Activated CD4-positive, CD25-positive, alpha-beta regulatory T cell (primary cell): ENCODE results near the gene AASDHPPT.
"Not testable (repeated sequence)": the region's sequence is repeated elsewhere in the genome, so short reads cannot be mapped to it uniquely, and the experiment has no call there.

Experiments used
- DNase-seq, 4 experiments: peaks; one replicate each; lab custom pipeline; 2025; lab: John Stamatoyannopoulos, UW

AASDHPPT gene

DNA sequence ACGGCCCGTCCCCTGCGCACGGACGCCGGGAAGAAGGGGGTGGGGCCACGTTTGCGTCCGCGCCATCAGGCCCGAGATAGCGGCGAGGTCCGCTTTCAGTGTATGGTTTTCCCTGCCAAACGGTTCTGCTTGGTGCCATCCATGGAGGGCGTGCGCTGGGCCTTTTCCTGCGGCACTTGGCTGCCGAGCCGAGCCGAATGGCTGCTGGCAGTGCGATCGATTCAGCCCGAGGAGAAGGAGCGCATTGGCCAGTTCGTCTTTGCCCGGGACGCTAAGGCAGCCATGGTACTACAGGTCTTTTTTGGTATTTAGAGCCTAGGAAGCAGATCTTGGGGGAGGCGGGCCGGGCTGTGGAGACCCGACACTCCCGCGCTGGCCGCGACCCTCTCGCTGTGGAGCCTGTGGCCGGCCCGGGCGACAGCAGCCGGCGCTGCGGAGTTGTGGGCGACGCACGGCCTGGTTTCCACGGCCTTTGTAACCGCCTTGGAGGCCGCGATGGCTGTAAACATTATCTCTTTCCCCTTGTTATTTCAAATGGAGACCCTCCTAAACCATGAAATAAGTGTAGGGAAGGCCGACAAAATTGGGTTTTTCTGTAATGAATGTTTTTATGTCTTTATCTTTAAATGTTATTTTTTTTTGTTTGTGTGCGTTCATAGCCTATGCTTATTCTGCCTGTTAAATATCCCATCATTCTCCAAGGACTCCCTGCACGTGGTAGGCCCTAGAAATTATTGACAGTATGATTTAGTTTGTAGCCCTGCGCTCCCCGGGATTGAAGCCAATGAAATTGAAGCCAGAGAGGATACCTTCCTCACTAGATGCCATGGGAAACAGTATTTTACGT, at the start of gene AASDHPPT:
AASDHPPT (plus strand) TSS at position 54 of the 847 bp plus-strand sequence; CDS start at position 103, 49 bp downstream.
- DNase-seq: no peak

DNA sequence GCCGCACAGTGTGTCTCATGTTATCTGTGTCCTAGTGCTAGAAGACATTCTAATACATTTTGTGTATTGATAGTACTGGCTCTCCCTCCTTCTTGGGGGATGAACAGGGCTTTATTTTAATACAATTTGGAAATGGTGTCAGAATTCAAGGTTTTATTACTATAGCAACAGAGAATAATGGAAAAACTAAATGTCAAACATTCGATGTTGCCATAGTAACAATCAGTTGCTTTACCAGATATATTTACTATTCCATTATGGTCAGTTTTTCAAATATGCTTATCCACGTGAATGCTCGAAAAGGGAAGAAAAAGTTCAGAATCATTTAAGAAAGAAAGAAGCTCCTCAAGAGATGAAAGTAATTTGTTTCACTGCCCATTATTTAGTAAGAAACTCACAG, 46.9 kb upstream of the AASDHPPT start:
- DNase-seq: no peak

- no peak for DNase-seq
Measured at GRCh38 chr11:106031202-106031810, 46.2 kb upstream of the AASDHPPT start.

DNA sequence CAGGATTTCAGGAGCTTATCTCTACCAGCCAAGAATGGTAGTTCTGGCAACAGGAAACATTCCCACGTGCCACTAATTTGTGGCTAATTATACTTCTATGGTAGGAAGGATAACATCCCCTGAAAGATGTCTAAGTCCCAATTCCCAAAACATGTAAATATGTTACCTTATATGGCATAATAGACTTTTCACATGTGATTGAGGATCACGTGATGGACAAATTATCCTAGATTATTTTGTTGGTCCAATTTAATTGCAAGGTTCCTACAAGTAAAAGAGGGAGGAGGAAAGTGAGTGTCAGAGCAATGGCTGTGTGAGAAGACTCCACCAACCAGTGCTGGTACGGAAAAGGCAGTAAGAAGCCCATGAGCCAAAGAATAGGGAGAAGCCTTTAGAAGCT, 45.5 kb upstream of the AASDHPPT start:
- DNase-seq: no peak

GRCh38 chr11:106032861-106033260, 44.6 kb upstream of the AASDHPPT start:
- no peak for DNase-seq

GRCh38 chr11:106043540-106043939, 33.9 kb upstream of the AASDHPPT start:
- no peak for DNase-seq

- no peak for DNase-seq
Measured at GRCh38 chr11:106047631-106048030, 29.8 kb upstream of the AASDHPPT start.

DNA sequence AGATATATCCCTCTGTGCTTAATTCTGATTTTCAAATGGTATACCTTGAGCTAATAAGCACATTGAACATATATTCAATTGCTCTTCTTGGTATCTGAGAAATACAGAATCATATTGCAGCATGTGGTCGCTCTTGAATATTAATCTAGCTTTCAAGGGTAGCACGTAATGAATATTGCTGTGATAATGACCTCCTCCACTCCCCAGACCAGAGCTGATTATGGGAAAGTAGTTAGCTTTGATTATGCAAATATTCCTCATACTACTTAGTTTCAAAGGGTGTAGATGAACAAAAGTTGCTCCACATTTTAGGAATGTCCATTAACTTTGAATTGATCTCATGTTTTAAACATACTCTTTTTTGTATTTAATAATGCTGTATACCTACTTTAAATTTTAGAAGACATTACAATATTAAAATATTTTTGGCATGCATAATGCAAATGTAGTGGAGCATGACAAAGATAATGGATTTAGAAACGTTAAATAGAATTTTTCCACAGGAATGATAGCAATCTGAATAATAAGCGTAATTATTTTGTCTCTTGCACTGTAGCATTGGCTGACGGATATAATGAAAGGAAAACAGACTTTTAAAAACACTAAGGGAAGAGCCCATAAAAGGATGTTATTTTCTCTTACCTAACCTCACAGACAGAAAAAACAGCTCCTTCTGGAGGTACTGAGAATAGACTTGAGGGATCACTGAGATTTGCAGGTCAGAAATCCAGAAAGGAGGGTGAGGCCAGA, 27.6 kb upstream of the AASDHPPT start:
- no peak for DNase-seq

GRCh38 chr11:106051103-106051502, 26.4 kb upstream of the AASDHPPT start:
- no peak for DNase-seq

GRCh38 chr11:106058377-106058776, 19.1 kb upstream of the AASDHPPT start:
- DNase-seq: not testable (repeated sequence)

DNA sequence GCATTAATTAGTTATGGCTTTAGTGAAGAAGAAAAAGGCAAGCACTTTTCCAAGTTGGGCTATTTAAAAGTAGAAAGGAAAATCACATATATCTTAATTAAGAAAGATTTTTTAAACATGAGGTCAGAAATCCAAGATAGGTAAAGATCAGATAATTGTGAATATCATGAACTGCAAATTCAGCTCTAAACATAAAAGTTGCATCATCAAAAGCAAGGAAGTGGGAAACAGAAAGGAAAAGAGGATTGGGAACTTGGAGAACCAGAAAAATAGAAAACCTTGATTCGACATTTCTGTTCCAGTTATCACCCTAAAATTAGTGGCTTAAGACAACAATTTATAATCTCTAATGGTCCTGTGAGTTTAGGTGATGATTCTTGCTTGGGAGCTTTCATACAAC, 17.8 kb upstream of the AASDHPPT start:
- no peak for DNase-seq

- DNase-seq: no peak
Measured at GRCh38 chr11:106061249-106061784, 16.1 kb upstream of the AASDHPPT start.

DNA sequence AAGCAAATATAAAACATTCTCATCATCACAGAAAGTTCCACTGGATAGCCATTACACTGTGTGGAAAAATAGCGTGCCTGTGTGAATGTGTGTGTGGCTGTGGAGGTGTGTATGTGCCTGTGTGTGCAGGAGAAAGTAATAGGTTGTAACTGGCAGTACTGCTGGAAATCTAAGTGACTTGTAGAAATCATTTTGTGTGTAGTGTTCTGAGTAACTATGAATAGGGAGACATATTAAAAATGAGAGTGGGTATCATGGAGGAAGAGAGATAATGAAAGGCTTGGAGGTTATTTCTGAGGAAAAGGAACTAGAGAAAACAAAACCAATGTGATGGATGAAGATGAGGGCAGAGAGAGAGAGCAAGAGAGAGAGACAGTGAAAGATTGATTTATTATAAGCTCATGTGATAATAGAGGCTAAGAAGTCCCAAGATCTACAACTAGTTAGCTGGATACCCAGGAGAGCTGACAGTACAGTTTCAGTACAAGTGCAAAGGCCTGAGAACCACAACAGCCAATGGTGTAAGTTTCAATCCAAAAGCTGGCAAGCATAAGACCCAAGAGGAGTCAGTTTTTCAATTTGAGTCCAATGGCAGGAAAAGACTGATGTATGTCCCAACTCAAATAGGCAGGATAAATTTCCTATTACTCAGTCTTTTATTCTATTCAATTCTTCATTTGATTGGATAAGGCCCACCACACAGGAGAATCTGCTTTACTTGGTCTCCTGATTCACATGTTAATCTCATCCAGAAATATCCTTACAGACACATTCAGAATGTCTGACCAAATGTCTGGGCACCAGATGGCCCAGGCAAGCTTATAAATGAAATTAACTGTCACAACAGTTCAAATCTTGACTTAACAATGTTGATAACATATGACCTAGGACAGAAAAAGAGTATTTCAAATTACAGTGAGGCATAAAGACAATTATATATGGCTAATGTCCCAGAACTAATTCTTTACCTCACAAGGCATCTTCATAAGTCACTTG, 15.2 kb upstream of the AASDHPPT start:
- no peak for DNase-seq

DNA sequence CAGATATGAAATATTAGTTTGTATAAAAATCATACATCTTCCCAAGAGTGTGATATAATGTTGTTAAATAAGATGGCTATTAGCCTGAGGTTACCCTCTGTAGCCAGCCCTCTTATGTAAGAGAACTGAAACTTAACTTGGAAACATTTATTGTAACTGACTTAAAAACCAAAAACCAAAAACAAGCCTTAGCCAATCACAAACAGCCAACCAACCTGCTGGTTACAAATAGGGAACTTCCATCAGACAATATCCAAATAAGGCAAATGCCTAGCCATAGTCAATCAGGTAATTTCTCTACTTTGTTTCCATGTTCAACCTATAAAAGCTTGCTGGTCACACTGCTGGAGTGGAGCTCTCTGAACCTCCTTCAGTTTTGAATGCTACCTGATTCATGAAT, 14.5 kb upstream of the AASDHPPT start:
- no peak for DNase-seq

DNA sequence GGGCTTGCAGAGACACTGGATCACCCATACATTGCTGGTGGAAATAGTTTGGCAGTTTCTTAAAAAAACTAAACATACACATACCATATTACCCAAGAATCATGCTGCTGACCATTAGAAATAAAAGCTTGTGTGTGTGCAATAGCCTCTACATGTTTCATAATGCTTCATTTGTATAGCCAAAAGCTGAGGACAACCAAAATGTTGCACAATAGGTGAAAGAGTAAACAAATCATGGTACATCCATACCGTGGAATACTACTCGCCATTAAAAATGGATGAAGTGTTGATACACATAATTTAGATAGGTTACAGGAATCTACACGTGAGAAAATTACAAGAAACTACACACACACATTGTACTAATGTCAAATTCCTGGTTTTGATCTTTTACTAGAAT, 6.9 kb upstream of the AASDHPPT start:
- no peak for DNase-seq

- DNase-seq: no peak
Measured at GRCh38 chr11:106072804-106073203, 4.7 kb upstream of the AASDHPPT start.

GRCh38 chr11:106076171-106076918, 1.1 kb upstream of the AASDHPPT start:
- DNase-seq: no peak

DNA sequence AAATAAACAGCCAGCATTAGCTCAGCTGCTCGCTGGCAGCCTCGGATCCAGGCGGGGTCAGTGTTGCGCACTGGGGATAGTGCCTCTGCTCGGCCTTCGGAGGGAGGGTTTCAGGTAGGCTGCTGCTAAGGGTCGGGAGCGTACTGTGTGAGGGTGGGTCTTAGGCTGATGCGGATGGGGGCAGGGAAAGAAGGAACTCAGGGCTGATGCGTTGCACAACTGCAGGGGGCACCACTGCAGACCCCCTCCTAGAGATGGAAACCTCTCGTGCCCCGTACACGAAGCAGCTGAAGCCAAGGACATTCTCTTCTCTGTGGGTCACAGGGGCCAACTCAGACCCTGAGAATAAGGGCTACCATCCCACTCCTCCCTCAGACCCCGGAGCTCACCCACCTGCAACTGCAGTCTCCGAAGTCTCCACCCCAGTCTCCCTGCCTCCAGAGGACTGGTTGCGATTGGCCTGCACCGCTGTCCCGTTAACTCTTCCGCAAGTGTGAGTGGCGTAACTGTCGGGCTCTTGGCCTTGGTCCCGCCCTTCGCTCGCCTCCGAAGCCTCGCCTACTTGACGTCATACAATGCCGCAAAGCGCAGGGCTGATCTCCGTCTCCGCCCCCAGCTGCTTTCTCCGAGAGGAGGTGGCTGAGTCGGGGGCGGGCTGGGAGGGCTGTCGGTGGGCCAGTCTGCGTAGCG, 398 bp upstream of the AASDHPPT start, which contains the start of gene KBTBD3:
KBTBD3 (minus strand) TSS at position 429 of the 690 bp plus-strand sequence. CDS start 18,250 bp downstream, outside the sequence.
- peak; percentile 89 to 96 (median 94) for DNase-seq

- no peak for DNase-seq
Measured at GRCh38 chr11:106082096-106082495, 4.6 kb downstream of the AASDHPPT start.

GRCh38 chr11:106086135-106086534, 8.7 kb downstream of the AASDHPPT start:
- DNase-seq: no peak
